Right ventricle myocardium superior (tissue), 1 donor: ENCODE measurements around the gene SGK1. TPM values are rescaled to one million over a fixed set of nuclear protein-coding genes. Genes with fewer than 3 reads are reported as not detected.
"Not testable (repeated sequence)": the region's sequence is repeated elsewhere in the genome, so short reads cannot be mapped to it uniquely, and the experiment has no call there.

Source experiments
- ATAC-seq: fragments of 200-7000 bp; cut with Tn5 transposase; one replicate; pipeline ENCODE4 v1.9.1; 2020; ENCODE audit warnings: mild to moderate bottlenecking; ENCODE audit not compliant: poor library complexity
- DNase-seq: peaks from one replicate; pipeline ENCODE4 v3.0.0-alpha.2; 2020
- intact Hi-C: fragments of 100-400 bp; cut with DNase I; formaldehyde crosslinking; loops from one replicate; pipeline ENCODE4 v1.11.2; 2022
- total RNA-seq: library from RNA; stranded (reverse); fragmentation: NEBNext Ultra II Directional; extraction: Animal tissue kit (Norgen Biotek cat#: 25700); gene quantifications from one replicate; pipeline ENCODE4 v1.2.1, GENCODE V29; 2021
- donor health status: DM: no; HTN: yes; CAD: no; lungs with severe emphysema.

Gene SGK1
- total RNA-seq, 1 donor from 2014 or later: 23.6 TPM

- intact Hi-C loops: no loop called here
- DNase-seq: no peak
- no peak for ATAC-seq
Measured at GRCh38 chr6:134205366-134205765, 112.5 kb downstream of the SGK1 start.

- ATAC-seq, intact Hi-C loops, DNase-seq: not testable (repeated sequence)
Measured at GRCh38 chr6:134204759-134205158, 113.2 kb downstream of the SGK1 start.

- no peak for DNase-seq
- intact Hi-C loops: no loop called here
- ATAC-seq: no peak
Measured at GRCh38 chr6:134204031-134204430, 113.9 kb downstream of the SGK1 start.

- ATAC-seq: no peak
- no peak for DNase-seq
- intact Hi-C loops: no loop called here
Measured at GRCh38 chr6:134201716-134202115, 116.2 kb downstream of the SGK1 start.

- DNase-seq (no peak), ATAC-seq (no peak)
- intact Hi-C loops: no loop called here
Measured at GRCh38 chr6:134199848-134200606, 117.9 kb downstream of the SGK1 start.

- no peak for DNase-seq
- ATAC-seq: no peak
- intact Hi-C loops: no loop called here
Measured at GRCh38 chr6:134198093-134198492, 119.8 kb downstream of the SGK1 start.

GRCh38 chr6:134197685-134198084 lies 120.2 kb downstream of the SGK1 start:
- ATAC-seq, DNase-seq, intact Hi-C loops: not testable (repeated sequence)

GRCh38 chr6:134196568-134197193 lies 121.2 kb downstream of the SGK1 start:
- DNase-seq (no peak), ATAC-seq (no peak)
- intact Hi-C loops: no loop called here

- no peak for DNase-seq
- ATAC-seq: no peak
- intact Hi-C loops: no loop called here
Measured at GRCh38 chr6:134195985-134196384, 121.9 kb downstream of the SGK1 start.

GRCh38 chr6:134195164-134195906 lies 122.6 kb downstream of the SGK1 start:
- intact Hi-C loops: no loop called here
- no peak for DNase-seq
- ATAC-seq: no peak

GRCh38 chr6:134193536-134194498 lies 124.1 kb downstream of the SGK1 start:
- ATAC-seq: no peak
- DNase-seq: no peak
- intact Hi-C loops: no loop called here

GRCh38 chr6:134192609-134193008 lies 125.3 kb downstream of the SGK1 start:
- DNase-seq, intact Hi-C loops, ATAC-seq: not testable (repeated sequence)

GRCh38 chr6:134190883-134191282 lies 127.0 kb downstream of the SGK1 start:
- DNase-seq (no peak), ATAC-seq (peak; percentile 62)
- intact Hi-C loops: no loop called here

- ATAC-seq (no peak), DNase-seq (no peak)
- intact Hi-C loops: no loop called here
Measured at GRCh38 chr6:134187751-134188150, 130.2 kb downstream of the SGK1 start.

- DNase-seq (no peak), ATAC-seq (no peak)
- intact Hi-C loops: no loop called here
Measured at GRCh38 chr6:134187154-134187553, 130.8 kb downstream of the SGK1 start.

GRCh38 chr6:134186355-134186754 lies 131.6 kb downstream of the SGK1 start:
- no peak for ATAC-seq
- intact Hi-C loops: no loop called here
- no peak for DNase-seq

- ATAC-seq: peak; percentile 88
- intact Hi-C loops: no loop called here
- no peak for DNase-seq
Measured at GRCh38 chr6:134185277-134185676, 132.6 kb downstream of the SGK1 start.

- DNase-seq (no peak), ATAC-seq (no peak)
- intact Hi-C loops: no loop called here
Measured at GRCh38 chr6:134183844-134184243, 134.1 kb downstream of the SGK1 start.

GRCh38 chr6:134182528-134182927 lies 135.4 kb downstream of the SGK1 start:
- no peak for ATAC-seq
- intact Hi-C loops: no loop called here
- no peak for DNase-seq
